ENCODE measurements around the gene B4GALT6. TPM values are rescaled to one million over a fixed set of nuclear protein-coding genes. Genes with fewer than 3 reads are reported as not detected.

The B4GALT6 gene
- total and polyA plus RNA-seq, 2 of the 13 experiments (the other 11 are each of a cell fraction or from before 2014, with no cell fraction given), result 1.9 to 3.3 TPM

DNA sequence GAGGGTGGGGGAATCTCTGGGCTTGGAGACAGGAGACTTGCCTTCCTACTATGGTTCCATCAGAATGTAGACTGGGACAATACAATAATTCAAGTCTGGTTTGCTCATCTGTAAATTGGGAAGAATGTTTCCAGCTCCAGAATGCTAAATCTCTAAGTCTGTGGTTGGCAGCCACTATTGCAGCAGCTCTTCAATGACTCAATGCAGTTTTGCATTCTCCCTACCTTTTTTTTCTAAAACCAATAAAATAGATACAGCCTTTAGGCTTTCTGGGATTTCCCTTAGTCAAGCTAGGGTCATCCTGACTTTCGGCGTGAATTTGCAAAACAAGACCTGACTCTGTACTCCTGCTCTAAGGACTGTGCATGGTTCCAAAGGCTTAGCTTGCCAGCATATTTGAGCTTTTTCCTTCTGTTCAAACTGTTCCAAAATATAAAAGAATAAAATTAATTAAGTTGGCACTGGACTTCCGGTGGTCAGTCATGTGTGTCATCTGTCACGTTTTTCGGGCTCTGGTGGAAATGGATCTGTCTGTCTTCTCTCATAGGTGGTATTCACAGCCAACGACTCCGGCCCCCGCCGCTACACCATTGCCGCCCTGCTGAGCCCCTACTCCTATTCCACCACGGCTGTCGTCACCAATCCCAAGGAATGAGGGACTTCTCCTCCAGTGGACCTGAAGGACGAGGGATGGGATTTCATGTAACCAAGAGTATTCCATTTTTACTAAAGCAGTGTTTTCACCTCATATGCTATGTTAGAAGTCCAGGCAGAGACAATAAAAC, 86.2 kb downstream of the B4GALT6 start:
- H2AFZ ChIP-seq (ENCODE audit: low read length), result no peak overlapping the region
- CTCF ChIA-PET (ENCODE audit: low intra/inter-chr PET ratio, low total read pairs), result no interaction called here
- intact Hi-C loops (cut with micrococcal nuclease; ENCODE audit: unreplicated experiment), result loop anchor here (10.0 kb wide), 1 partner anchor 87 kb away; the partner anchor contains the start of gene B4GALT6
- H3K36me3 ChIP-seq (replicated peaks in 1 of 2; ENCODE audit: control insufficient read depth in 1 of 2, insufficient read depth in 2 of 2, low read length in 2 of 2), result peaks cover 0 to 37% of the 10 kb centered on the region in 2 experiments; a peak in 2 of 5 replicates
- H3K4me3 ChIP-seq (replicated peaks in 1 of 3; ENCODE audit: insufficient read depth in 1 of 3, low read depth in 2 of 3, low read length in 3 of 3), result no peak overlapping the region
- no peak for FAIRE-seq
- no peak overlapping the region for H3K9ac ChIP-seq (ENCODE audit: insufficient read depth, low read depth, low read length)
- DNase-seq (ENCODE audit: low spot score), result no peak
- H3K9me3 ChIP-seq (ENCODE audit: low read length), result no peaks in the 10 kb centered on the region
- no peaks in the 10 kb centered on the region for H4K20me1 ChIP-seq (ENCODE audit: insufficient read depth, low read length)
- WGBS (ENCODE audit: low lambda C conversion rate), result 96% methylated on average over 13 of the region's 13 CpGs
- peaks cover 39% of the 10 kb centered on the region for H3K4me1 ChIP-seq (ENCODE audit: insufficient read depth, low read length)
- in situ Hi-C loops (cut with HindIII; ENCODE audit: extremely low pct_ligation_motif_present, low pct_unique_long_range_greater_than_20kb), result no loop called here
- no peak for ATAC-seq
- no TSS peak for BruUV-seq (replicated peaks)
- no peaks in the 10 kb centered on the region for H3K79me2 ChIP-seq (ENCODE audit: insufficient read depth, low read length)
- H3K27ac ChIP-seq (ENCODE audit: extremely low read length, insufficient read depth, low read length), result peak overlapping the region; percentile 0
- H3K27me3 ChIP-seq (ENCODE audit: control insufficient read depth in 1 of 2, insufficient read depth in 2 of 2, low read length in 2 of 2), result no peaks in the 10 kb centered on the region
- H3K4me2 ChIP-seq (ENCODE audit: low read depth, low read length), result no peak overlapping the region
- POLR2A ChIA-PET, result interaction anchor here (1.1 to 2.8 kb wide), 2 partner anchors 8 to 11 kb away, joined by 3 to 15 read pairs; no protein-coding TSS in a partner anchor
- TF ChIP-seq HMGA1 (CRISPR knock-in tag; conservative IDR thresholded peaks at IDR 0.05), result no peak
- TF ChIP-seq ZNF546 (CRISPR knock-in tag; conservative IDR thresholded peaks at IDR 0.05), result no peak
- TF ChIP-seq, protein P1, sequence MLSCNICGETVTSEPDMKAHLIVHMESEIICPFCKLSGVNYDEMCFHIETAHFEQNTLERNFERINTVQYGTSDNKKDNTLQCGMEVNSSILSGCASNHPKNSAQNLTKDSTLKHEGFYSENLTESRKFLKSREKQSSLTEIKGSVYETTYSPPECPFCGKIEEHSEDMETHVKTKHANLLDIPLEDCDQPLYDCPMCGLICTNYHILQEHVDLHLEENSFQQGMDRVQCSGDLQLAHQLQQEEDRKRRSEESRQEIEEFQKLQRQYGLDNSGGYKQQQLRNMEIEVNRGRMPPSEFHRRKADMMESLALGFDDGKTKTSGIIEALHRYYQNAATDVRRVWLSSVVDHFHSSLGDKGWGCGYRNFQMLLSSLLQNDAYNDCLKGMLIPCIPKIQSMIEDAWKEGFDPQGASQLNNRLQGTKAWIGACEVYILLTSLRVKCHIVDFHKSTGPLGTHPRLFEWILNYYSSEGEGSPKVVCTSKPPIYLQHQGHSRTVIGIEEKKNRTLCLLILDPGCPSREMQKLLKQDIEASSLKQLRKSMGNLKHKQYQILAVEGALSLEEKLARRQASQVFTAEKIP (CRISPR knock-in tag; IDR thresholded peaks at IDR 0.05; ENCODE audit: borderline replicate concordance), result no peak
- TF ChIP-seq, protein P2, sequence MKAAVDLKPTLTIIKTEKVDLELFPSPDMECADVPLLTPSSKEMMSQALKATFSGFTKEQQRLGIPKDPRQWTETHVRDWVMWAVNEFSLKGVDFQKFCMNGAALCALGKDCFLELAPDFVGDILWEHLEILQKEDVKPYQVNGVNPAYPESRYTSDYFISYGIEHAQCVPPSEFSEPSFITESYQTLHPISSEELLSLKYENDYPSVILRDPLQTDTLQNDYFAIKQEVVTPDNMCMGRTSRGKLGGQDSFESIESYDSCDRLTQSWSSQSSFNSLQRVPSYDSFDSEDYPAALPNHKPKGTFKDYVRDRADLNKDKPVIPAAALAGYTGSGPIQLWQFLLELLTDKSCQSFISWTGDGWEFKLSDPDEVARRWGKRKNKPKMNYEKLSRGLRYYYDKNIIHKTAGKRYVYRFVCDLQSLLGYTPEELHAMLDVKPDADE (CRISPR knock-in tag; IDR thresholded peaks at IDR 0.05), result no peak
- TF ChIP-seq ZSCAN29 (CRISPR knock-in tag; conservative IDR thresholded peaks at IDR 0.05), result no peak
- TF ChIP-seq ZNF878 (CRISPR knock-in tag; IDR thresholded peaks at IDR 0.05), result no peak
- TF ChIP-seq ZNF563 (CRISPR knock-in tag; IDR thresholded peaks at IDR 0.05), result no peak
- no peak for TF ChIP-seq MTA1 (CRISPR knock-in tag; IDR thresholded peaks at IDR 0.05; ENCODE audit: borderline replicate concordance)
- no peak for TF ChIP-seq RARG (CRISPR knock-in tag; IDR thresholded peaks at IDR 0.05; ENCODE audit: low read depth)
- no peak for TF ChIP-seq MEF2D (CRISPR knock-in tag; IDR thresholded peaks at IDR 0.05)
- TF ChIP-seq, protein P3, sequence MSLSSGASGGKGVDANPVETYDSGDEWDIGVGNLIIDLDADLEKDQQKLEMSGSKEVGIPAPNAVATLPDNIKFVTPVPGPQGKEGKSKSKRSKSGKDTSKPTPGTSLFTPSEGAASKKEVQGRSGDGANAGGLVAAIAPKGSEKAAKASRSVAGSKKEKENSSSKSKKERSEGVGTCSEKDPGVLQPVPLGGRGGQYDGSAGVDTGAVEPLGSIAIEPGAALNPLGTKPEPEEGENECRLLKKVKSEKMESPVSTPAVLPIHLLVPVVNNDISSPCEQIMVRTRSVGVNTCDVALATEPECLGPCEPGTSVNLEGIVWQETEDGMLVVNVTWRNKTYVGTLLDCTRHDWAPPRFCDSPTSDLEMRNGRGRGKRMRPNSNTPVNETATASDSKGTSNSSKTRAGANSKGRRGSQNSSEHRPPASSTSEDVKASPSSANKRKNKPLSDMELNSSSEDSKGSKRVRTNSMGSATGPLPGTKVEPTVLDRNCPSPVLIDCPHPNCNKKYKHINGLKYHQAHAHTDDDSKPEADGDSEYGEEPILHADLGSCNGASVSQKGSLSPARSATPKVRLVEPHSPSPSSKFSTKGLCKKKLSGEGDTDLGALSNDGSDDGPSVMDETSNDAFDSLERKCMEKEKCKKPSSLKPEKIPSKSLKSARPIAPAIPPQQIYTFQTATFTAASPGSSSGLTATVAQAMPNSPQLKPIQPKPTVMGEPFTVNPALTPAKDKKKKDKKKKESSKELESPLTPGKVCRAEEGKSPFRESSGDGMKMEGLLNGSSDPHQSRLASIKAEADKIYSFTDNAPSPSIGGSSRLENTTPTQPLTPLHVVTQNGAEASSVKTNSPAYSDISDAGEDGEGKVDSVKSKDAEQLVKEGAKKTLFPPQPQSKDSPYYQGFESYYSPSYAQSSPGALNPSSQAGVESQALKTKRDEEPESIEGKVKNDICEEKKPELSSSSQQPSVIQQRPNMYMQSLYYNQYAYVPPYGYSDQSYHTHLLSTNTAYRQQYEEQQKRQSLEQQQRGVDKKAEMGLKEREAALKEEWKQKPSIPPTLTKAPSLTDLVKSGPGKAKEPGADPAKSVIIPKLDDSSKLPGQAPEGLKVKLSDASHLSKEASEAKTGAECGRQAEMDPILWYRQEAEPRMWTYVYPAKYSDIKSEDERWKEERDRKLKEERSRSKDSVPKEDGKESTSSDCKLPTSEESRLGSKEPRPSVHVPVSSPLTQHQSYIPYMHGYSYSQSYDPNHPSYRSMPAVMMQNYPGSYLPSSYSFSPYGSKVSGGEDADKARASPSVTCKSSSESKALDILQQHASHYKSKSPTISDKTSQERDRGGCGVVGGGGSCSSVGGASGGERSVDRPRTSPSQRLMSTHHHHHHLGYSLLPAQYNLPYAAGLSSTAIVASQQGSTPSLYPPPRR (CRISPR knock-in tag; IDR thresholded peaks at IDR 0.05; ENCODE audit: borderline replicate concordance), result no peak
- no peak for TF ChIP-seq ZNF343 (CRISPR knock-in tag; IDR thresholded peaks at IDR 0.05)
- no peak for TF ChIP-seq BRCA1 (CRISPR knock-in tag; IDR thresholded peaks at IDR 0.05)
- TF ChIP-seq ZNF224 (CRISPR knock-in tag; IDR thresholded peaks at IDR 0.05), result no peak
- TF ChIP-seq KAT7 (CRISPR knock-in tag; IDR thresholded peaks at IDR 0.05; ENCODE audit: borderline replicate concordance), result no peak

All from HepG2 (cell line).